GM12891 (cell line): Measurements from ENCODE around the gene ELFN2.

Source experiments
- DNase-seq: peaks from one replicate; pipeline ENCODE4 v3.0.0; 2011; ENCODE audit warnings: low spot score; ENCODE audit not compliant: insufficient read length
- FAIRE-seq: peaks from 2 replicates; lab custom pipeline; 2011; peaks lifted over from hg19 to GRCh38; lab: Jason Lieb, UNC
- PAX5 ChIP-seq: IDR thresholded peaks from 2 replicates; pipeline ENCODE4 v1.6.1; 2011; ENCODE audit warnings: low read length, moderate library complexity, mild to moderate bottlenecking; ENCODE audit not compliant: insufficient read depth, severe bottlenecking
- POLR2A ChIP-seq: IDR thresholded peaks from 2 replicates; pipeline ENCODE4 v1.6.1; 2011; ENCODE audit warnings: low read depth, low read length, control low read depth
- POLR2AphosphoS5 ChIP-seq: IDR thresholded peaks from 2 replicates; pipeline ENCODE4 v1.6.1; 2011; ENCODE audit warnings: low read depth, low read length, control low read depth
- POU2F2 ChIP-seq: IDR thresholded peaks from 2 replicates; pipeline ENCODE4 v1.6.1; 2011; ENCODE audit warnings: low read depth, mild to moderate bottlenecking, control low read depth, low read length, moderate library complexity
- SPI1 ChIP-seq: IDR thresholded peaks from 2 replicates; pipeline ENCODE4 v1.6.1; 2011; ENCODE audit warnings: low read depth, low read length, control low read depth
- TAF1 ChIP-seq: IDR thresholded peaks from 2 replicates; pipeline ENCODE4 v1.6.1; 2011; ENCODE audit warnings: low read depth, low read length, control low read depth

The ELFN2 gene

GRCh38 chr22:37457093-37457893 lies 30.0 kb upstream of the ELFN2 start:
- peak; percentile 97 for FAIRE-seq
- DNase-seq, result peak; percentile 81

GRCh38 chr22:37456346-37456745 lies 29.1 kb upstream of the ELFN2 start:
- no peak for FAIRE-seq
- TF ChIP-seq PAX5 (no peak), POLR2A (no peak), TAF1 (no peak), POU2F2 (no peak), POLR2AphosphoS5 (no peak), SPI1 (no peak)
- DNase-seq, result no peak

More at GRCh38 chr22:37457093-37457893, 30.0 kb upstream of the ELFN2 start:
- TF ChIP-seq PAX5 (no peak), TAF1 (no peak), POLR2A (no peak), SPI1 (no peak), POLR2AphosphoS5 (no peak), POU2F2 (no peak)

- FAIRE-seq, result no peak
- DNase-seq, result no peak
- TF ChIP-seq POU2F2 (no peak), PAX5 (no peak), POLR2A (no peak), SPI1 (no peak), TAF1 (no peak), POLR2AphosphoS5 (no peak)
Observed at GRCh38 chr22:37455896-37456295, 28.6 kb upstream of the ELFN2 start.

DNA sequence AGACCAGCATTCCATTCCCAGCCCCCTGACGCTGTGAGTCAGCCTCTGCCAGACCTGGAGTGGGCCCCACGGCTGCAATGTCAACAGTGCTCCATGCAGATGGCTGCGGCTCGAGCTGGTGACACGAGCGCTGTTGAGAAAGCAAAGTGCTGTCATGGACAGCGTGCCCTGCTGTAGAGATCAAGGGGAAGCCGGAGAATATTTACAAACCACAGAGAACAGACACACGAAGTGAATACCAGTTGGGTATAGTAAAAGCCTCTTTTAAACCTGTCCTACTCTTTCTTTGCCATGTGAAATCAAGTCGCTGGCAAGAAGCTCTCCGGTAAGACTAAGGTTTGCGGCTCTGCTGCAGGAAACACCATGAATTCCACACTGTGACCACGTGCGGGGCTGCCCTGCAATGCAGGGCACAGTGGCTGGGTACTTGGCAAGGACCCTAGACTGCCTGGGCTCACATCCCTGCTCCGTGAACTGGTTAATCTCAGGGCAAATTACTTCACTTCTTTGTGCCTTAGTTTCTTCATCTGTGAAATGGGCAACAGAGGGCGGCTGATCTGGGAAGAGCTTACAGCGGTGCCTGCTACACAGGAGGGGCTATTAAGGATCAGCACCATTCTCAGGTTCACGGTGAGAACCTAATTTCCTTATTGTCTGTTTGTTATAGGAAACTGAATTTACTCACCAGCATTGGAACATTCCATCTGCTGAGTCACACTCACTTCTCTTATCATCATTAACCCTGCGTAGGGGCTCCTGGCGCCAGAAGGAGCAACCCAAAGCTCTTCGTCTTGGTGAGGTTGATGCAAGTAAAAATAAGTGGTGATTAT lies 27.8 kb upstream of the ELFN2 start:
- TF ChIP-seq POU2F2 (no peak), POLR2AphosphoS5 (no peak), POLR2A (no peak), SPI1 (no peak), PAX5 (no peak), TAF1 (no peak)
- FAIRE-seq (no peak), DNase-seq (no peak)

DNA sequence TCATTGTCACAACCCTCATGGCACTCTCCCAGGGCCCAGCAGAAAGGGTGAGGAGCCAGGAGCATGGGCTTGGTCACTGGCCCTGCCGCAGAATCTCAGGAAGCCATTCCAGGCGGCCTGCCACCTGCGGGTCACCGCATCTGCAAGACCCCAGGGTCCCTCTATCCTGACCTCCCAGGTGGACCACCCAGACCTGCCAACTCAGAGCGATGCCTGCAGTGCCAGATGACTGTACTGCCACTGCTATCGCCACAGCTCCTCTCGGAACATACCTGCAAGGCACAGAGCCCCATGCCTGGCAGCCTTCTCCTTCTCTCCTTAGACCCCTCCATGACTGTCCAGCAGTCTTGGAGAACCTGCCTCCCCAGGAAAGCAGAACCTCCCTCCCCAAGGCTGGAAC lies 26.4 kb upstream of the ELFN2 start:
- DNase-seq (no peak), FAIRE-seq (no peak)
- TF ChIP-seq PAX5 (no peak), TAF1 (no peak), SPI1 (no peak), POU2F2 (no peak), POLR2A (no peak), POLR2AphosphoS5 (no peak)

GRCh38 chr22:37451218-37451617 lies 23.9 kb upstream of the ELFN2 start:
- FAIRE-seq, result no peak
- TF ChIP-seq TAF1, result no peak
- no peak for TF ChIP-seq PAX5
- no peak for TF ChIP-seq POU2F2
- no peak for TF ChIP-seq POLR2AphosphoS5
- no peak for TF ChIP-seq POLR2A
- no peak for TF ChIP-seq SPI1
- no peak for DNase-seq

GRCh38 chr22:37449331-37450001 lies 22.2 kb upstream of the ELFN2 start:
- FAIRE-seq (no peak), DNase-seq (no peak)
- no peak for TF ChIP-seq POLR2A

DNA sequence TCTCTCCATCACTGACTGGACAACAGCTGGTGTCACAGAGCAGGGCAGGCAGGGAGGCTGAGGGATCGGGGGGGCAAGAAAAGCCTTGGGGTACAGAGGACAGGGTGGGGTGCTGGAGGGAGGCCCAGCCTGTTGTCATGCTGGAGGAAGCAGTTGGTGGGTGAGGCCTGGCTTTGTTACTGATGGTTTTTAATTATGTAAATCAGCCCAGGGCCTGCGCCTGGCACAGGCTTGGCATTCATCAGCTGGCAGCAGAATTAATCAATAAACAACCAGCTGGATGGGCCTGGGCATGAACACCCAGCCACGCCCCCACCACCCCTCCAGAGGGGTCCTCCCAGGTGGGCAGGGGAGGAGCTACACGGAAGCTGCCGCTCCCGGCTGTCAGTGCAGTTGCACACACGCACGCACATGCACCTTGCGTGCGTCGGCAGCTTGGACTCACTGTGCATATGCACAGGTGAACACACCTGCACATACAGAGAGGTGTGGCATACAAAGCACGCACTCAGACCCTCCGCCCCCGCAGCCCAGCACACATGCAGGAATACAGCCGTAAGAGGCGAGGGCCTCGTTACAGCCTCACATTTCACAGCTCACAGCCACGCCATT lies 21.3 kb upstream of the ELFN2 start:
- FAIRE-seq, result no peak
- no peak for DNase-seq
- TF ChIP-seq SPI1 (no peak), POLR2AphosphoS5 (no peak), PAX5 (no peak), TAF1 (no peak), POLR2A (no peak), POU2F2 (no peak)
